Hypothalamus (tissue), 51 donors: ENCODE results near the gene AP2A2.
"Not testable (repeated sequence)": the region's sequence is repeated elsewhere in the genome, so short reads cannot be mapped to it uniquely, and the experiment has no call there.

Experiments used
- DNase-seq, 51 donors: peaks; one replicate each; lab custom pipeline; 2025; lab: John Stamatoyannopoulos, UW

The AP2A2 gene

DNA sequence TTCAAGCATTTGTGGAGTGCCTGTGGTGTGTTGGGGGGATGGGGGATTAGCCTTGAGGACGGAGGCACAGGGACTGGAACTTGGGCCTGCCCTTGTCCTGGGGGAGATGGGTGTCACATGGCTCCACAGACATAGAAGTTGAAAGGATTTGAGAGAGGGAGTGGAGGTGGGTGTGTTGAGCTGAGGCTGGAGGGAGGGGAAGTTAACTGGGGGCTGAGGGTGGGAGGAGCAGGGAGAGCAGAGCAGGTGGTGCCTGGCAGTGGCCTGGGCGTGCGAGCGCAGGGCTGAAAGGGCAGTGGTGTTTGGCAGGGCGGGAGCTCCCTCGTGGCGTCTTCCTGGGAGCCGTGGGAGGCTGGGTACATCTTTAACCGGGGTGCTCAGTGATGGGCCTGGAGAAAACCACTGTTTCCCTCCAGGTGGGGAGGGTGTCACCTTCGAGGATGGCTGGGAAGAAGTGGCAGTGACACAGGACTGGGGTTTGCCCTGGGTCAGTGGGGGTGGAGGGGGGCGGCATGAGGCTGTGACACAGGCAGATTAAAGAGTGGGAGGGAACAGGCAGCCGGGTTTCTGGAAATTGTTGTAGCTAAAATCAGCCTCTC, 45.5 kb downstream of the AP2A2 start:
- no peak for DNase-seq

DNA sequence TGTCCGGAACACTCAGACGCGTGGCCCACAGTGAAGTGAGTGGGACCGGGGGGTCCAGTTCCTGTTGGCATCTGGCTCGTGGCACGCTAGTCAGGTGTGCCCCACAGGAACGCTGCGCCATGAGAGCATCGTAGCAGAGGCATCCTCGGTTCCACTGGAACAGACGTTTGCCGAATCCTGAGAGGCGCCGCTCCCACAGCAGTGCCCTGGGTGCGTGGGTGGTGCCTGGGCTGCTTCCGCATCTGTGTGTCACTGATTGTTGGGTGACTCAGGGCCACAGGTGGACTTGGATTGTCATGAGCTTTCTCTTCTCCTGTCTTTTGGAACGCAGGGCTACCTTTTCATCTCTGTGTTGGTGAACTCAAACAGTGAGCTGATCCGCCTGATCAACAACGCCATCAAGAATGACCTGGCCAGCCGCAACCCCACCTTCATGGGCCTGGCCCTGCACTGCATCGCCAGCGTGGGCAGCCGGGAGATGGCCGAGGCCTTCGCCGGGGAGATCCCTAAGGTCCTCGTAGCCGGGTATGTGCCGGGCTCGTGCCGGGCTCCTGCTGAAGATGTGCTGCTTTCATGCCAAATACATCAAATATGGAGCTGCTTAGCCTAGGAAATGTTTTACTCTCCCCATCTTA, 46.2 kb downstream of the AP2A2 start:
- DNase-seq: peak in 3 of 51 donors; percentile 36 to 70 (median 42)

DNA sequence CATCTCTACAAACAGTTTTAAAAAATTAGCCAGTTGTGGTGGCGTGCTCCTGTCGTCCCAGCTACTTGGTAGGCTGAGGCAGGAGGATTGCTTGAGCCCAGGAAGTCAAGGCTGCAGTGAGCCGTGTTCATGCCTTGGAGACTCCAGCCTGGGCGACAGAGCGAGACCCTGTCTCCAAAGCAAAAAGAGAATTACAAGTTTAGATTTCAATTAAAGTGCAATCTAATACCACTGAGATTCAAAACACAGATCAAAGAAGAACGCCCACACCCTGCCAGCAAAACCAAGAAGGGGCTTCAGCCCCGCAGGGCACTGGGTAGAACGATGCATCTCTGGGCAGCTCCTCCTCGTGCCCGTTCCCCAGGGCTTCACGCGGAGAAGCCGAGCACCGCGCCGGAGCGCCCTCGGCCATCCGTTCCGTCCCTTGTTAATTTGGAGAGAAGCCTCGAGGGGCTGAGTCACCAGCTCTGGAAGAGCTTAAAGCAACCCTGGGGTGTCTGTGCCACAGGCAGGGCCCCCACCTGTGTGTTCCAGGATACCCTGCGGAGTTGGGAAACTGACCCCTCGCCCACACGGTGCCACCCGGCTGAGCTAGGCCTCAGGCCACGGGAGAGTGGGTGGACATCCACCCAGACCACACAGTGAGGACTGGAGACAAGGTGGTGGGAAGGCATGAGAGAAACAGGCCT, 47.0 kb downstream of the AP2A2 start:
- no peak for DNase-seq

DNA sequence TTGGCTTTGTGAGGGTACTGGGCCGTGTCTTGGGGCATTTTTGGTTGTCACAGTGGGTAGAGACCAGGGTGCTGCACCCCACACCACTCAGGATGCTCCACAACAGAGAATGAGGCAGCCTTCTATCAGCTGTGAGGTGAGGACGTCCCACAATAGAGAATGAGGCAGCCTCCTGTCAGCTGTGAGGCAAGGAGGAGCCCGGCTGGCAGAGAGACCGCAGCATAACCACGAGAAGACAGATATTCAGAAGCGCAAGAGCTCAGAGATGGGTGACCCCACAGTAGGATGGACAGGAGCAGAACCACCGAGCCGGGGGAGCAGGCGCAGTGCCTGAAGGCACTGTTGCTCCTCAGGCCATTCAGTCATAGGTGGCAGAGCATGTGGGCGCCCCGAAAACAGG, 47.6 kb downstream of the AP2A2 start:
- no peak for DNase-seq

DNA sequence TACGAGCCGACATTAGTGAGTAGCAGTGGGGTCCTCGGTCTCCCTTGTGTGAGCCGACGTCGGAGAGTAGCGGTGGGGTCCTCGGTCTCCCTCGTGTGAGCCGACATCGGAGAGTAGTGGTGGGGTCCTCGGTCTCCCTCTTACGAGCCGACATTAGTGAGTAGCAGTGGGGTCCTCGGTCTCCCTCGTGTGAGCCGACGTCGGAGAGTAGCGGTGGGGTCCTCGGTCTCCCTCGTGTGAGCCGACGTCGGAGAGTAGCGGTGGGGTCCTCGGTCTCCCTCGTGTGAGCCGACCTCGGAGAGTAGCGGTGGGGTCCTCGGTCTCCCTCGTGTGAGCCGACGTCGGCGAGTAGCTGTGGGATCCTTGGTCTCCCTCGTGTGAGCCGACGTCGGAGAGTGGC, 49.7 kb downstream of the AP2A2 start:
- not testable (repeated sequence) for DNase-seq

DNA sequence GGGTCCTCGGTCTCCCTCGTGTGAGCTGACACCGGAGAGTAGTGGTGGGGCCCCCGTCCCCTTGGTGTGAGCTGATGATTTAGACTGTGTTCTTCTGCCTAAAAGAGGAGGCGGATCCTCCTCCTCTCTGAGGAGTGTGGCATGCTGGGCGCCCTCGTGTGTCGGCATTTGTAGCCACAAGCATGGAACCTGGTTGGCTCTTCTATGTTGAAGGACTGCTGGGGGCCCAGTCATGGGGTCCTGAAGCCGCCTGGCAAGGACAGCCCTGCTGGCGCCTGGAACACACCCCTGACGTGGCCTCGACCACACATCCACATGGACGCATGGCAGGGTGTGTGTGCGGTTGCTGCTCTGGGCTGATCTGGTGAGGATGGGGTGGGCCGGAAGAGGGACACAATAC, 50.2 kb downstream of the AP2A2 start:
- DNase-seq: peak in 5 of 51 donors; percentile 21 to 49 (median 33)

DNA sequence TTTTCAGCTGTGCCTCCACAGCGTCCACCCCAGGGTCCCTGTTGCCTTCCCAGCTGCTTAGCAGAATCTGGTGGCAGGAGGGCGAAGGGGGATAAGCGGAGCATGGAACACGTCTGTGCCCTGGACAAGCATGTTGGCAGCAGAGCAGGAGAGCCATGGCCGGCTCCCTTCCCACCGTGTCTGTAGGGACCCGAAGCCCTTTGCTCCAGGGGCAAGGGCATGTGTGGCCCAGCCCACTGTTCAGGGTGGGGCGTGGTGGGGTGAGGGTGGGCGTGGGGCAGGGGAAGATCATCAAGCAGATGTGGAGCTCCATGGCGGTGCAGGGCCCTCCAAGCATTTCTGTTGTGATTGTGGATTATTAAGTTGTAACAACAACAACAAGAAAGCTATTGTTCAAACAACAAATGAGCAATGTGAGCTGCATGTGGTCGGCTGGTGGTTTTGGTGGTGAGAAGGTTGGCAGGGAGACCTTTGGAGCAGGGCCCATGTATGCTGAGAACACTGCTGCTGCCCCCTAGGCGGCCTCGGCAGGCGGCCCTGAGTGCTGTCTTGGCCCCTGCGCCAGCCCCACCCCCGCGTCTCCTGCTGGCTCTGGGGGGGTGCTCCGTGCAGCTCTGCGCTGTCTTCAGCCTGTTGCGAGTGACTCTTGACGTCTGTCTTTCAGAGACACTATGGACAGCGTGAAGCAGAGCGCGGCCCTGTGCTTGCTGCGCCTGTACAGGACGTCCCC, 50.9 kb downstream of the AP2A2 start:
- DNase-seq: peak in 39 of 51 donors; percentile 13 to 82 (median 51)

DNA sequence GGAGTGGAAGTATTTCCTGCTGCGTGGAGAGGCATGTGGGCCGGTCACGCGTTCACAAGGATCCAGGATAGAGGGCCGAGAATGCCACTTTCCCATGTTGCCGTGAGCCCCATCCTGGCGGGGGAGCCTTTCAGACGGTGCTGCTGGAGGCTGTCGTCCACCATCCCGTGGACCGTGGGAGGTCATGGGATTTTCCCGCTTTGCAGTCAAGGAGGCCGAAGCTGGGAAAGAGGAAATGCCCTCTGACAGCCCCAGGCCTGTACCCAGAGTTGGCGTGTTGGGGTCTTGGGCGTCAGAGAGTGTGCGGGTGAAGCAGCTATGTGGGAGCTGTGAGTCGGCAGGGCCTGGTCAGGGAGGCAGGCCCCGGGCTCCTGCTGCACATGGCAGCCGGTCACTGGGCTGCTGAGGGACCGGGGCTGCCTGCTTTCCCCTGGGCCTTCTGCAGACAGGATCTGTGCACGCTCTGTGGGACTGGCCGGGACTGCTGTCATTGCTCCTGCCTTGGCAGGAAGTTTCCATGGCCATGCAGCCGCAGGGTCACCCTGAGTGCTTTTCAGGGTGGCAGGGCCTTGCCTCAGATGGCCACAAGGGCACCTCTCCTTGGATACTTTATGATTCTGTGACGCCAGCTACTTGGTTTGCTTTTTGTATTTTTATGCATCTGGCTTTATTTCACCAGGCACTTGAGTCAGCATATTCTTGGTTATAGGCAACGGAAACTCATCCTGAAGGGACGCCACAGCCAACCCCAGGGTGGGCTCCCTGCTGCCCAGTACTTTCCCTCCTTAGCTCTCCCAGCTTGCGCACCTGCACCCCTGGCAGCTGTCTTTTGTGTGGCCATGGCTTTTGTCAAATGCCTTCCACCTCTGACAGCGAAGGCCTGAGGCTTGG, 52.4 kb downstream of the AP2A2 start:
- no peak for DNase-seq

DNA sequence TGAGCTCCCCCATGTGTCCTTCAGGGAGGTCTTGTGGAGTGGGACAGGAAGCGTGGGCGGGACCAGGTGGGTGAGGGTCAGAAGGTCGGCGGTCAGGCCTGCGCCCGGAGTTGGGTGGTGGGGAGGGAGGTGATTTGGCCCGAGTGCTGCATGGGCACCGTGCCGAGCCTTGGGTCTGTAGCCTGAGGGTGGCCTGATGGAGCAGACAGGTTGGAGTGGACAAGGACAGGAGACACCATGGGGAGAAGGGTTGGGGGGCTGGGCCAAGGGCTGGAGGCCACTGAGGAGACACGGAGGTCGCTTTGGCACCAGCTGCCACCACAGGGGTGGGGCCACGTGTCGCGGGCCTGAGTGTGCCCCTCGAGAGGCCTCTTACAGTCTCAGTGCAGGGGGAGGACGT, 53.1 kb downstream of the AP2A2 start:
- DNase-seq: no peak

DNA sequence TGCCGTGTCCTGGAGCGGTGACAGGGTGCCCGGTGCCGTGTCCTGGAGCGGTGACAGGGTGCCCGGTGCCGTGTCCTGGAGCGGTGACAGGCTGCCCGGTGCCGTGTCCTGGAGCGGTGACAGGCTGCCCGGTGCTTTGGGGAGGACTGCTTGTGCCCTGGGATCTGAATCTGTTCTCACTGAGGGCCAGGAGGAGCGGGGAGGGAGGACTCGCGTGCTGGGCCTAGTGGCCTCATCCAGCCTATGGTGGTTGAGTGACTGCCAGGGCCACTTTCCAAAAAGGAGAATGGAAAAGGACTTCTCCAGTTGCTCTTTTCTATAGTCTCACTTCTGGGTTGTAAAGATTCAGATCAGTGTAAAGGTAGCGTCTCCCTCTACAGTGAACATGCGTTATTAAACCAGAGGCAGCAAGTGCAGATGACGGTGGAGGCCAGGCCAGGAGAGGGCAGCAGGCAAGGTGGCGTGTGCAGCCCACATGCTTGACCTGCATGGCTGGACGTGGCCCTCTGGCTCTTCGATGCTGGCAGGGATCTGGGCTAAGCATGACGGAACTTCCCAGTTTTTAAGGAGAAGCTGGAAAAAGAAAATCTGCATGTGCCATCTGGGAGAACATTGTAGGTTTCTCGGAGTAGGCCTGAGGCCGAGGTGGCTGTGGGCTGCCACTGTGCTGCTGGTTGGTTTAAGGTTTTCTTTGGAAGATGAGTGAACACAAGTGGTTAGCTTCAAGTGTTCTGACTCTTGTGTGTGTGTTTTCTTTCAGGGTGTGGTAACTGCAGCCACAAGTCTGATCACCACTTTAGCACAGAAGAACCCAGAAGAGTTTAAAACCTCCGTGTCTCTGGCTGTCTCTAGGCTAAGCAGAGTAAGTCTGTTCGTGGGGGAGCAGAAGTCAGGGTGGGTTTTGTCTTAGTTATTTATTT, 55.0 kb downstream of the AP2A2 start:
- no peak for DNase-seq

DNA sequence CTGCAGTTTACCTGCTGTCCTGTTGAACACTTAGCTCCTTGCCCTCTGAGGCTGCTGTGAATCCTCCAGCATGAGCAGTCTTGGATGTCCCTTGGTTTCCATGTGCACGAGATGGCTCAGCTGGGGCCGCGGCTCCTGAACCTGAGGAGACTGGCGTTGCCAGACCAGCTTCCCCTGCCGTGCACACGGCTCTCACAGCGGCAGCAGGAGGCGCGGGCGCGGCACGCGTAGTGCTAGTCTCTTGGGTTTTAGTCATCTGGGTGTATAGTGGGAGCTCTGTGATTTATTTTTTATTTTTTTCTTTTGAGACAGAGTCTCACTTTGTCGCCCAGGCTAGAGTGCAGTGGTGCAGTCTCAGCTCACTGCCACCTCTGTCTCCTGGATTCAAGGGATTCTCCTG, 56.1 kb downstream of the AP2A2 start:
- peak in 1 of 51 donors; percentile 48 for DNase-seq

DNA sequence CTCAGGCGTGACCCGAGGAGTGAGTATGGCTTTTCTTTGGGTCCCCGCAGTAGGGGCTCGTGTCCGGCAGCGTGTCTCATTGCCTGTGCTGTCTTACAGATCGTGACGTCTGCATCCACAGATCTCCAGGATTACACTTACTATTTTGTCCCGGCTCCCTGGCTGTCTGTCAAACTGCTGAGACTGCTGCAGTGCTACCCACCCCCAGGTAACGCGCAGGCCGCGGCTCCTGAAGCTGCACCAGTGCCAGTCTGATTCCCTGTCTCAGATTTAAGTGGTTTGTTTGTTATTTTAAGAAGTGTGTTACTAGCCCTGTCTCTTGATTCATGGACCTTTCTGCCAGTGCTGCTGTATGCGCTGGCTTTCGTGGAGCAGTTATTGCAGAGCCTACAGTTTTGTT, 58.9 kb downstream of the AP2A2 start:
- DNase-seq: peak in 1 of 51 donors; percentile 56

DNA sequence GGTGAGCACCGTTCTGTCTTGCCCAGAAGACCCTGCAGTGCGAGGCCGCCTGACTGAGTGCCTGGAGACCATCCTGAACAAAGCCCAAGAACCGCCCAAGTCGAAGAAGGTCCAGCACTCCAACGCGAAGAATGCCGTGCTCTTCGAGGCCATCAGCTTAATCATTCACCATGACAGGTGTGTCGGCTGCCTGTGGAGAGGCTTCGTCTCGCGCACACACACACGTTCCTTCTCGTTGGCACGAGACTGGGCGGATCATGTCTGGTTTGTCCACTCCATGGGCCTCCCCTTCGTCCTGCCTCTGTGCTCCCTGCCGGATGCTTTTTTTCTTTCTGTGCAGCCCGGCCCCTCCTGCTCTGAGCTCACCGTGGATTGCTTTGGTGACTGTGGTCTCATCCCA, 59.7 kb downstream of the AP2A2 start:
- no peak for DNase-seq

DNA sequence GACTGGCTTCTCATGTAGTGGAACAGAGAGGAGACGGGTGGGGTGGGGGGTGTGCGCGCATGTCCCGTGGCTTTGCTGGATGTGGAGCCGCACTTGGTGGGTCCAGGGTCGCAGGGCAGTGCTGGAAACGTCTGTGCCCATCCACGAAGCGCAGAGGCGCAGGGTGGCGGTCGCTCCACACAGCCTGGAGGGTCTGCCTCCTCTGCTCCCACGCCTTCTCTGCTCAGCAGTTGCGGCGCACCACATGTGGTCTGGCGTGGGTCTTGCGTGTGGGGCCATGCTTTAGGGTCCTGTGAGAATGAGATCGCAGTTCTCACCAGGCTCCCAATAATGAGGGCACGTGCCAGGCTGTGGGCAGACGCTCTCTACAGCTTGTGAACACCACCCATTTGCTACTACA, 60.2 kb downstream of the AP2A2 start:
- no peak for DNase-seq

DNA sequence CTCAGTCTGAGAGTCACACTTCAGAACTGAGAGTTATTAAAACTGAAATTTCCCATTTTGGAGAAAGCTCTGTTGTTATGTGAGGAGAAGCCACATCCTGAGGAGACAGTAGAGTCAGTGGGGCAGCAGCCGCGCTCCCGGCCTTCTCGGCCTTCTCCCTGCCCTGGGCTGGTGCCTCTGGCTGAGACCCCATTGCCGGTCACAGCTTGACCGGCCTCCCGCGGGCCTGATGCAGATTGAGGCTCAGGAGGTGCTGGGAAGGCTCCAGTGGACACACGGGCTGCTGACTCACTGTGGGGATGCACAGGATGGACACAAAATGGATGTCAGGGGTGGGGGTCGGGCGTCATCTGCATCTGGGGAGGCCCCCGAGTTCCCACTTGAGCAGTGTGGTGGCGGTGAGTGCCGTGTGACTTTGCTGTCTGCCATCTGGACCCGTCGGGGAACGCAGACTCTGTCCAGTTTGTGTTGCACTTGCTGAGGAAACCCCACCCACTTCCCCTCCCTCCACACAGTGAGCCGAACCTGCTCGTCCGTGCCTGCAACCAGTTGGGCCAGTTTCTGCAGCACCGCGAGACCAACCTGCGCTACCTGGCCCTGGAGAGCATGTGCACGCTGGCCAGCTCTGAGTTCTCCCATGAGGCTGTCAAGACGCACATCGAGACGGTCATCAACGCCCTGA, 60.7 kb downstream of the AP2A2 start:
- DNase-seq: no peak

DNA sequence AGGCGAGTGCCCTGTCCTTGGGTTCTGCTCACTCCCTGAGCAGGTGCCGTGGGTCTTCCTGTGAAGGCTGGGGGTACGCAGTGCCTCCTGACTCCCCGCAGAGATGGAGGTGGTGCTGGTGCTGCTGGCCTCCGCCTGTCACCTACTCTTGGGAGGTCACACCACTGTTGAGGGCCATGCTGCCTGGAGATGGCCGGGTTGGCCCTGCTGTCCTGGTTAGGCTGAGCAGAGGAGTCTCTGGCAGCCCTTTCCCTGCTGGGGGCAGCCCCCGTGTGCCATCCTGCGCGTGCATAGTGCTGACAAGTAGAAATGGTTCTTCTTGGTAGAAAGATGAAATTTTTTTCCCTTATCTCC, 61.3 kb downstream of the AP2A2 start:
- no peak for DNase-seq

DNA sequence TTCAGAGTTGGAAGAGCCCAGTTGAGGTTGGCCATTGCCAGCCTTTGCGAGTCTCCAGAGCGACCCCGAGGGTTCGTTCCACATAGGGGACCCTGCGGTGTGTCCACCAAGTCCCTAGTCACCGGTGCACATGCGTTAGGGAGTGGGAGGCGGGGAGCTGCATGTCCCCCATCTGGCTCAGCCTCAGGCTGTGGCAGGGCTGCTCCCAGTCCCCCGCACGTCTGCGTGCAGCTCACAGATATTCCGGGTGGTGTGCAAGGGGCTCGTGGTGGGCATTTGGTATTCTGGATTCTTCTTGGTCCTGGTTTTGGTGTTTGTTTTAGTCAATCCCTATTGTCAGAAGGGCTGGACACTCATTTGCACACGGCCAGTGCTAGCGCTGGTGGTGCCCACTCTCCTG, 62.0 kb downstream of the AP2A2 start:
- no peak for DNase-seq

DNA sequence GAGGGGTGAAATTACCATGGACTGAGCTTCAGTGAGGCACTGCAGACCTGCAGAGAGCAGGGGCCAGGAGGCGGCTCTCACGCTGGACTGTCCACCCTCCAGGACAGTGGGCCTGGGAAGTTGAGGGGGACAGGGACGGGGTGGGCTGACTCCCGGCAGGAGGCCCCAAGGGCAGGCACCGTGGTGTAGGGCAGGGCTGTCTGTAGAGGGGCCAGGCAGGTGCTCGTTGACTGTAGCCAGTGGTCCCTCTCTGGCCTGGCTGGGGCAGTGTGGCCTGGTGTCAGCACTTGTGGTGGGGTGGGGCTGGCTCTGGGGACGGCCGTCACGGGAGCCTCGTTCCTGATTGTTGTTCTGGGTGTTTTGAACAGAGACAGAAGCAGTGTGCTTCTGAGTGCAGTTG, 64.4 kb downstream of the AP2A2 start:
- no peak for DNase-seq

DNA sequence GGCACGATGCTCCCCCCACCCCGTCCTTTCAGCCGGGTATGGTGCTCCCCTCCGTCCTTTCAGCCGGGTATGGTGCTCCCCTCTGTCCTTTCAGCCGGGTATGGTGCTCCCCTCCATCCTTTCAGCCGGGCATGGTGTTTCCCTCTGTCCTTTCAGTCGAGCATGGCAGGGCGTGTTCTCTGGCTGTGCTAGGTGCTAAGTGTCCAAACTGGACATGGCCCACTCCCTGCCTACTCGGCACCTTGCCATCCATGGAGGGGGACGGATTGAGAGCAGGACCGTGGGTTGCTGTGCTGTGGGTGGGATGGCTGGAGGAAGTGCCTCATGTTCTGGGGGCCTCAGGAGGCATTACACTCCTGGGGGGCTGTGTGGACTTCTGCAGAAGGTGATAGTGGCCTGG, 65.4 kb downstream of the AP2A2 start:
- no peak for DNase-seq
